ENCODE data around the gene ZBTB7C.

DNA sequence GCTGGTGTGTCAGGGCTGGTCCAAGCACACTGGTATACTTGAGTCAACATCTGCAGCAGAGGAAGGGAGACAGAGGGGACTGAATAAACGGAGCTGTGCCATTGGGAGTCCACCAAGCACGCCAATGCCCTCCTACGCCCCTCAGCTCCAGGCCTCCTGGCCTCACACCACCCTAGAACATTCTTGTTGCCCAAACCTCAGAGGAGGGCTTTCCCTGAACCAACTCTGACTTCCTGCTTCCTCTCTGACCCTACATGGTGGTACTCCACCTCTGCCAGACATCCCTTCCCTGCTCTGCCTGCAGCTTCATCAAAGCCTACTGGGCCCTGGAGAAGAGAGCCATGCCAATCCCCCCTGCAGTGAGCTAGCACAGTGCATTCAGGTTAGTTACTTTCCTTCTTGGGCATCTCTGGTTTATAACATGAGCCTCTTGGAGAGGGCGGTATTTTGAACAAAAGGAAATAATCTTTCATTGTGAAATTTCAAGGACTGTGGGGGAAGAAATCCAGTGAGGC lies 54.4 kb downstream of the ZBTB7C start:
- no peak for TF ChIP-seq EP300 (IDR thresholded peaks at IDR 0.05; ENCODE audit: low read length)
- TF ChIP-seq, protein P1, sequence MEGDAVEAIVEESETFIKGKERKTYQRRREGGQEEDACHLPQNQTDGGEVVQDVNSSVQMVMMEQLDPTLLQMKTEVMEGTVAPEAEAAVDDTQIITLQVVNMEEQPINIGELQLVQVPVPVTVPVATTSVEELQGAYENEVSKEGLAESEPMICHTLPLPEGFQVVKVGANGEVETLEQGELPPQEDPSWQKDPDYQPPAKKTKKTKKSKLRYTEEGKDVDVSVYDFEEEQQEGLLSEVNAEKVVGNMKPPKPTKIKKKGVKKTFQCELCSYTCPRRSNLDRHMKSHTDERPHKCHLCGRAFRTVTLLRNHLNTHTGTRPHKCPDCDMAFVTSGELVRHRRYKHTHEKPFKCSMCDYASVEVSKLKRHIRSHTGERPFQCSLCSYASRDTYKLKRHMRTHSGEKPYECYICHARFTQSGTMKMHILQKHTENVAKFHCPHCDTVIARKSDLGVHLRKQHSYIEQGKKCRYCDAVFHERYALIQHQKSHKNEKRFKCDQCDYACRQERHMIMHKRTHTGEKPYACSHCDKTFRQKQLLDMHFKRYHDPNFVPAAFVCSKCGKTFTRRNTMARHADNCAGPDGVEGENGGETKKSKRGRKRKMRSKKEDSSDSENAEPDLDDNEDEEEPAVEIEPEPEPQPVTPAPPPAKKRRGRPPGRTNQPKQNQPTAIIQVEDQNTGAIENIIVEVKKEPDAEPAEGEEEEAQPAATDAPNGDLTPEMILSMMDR (IDR thresholded peaks at IDR 0.05 in 2 of 3, conservative IDR thresholded peaks at IDR 0.05 in 1 of 3; ENCODE audit: insufficient read depth in 2 of 3, low read depth in 1 of 3, low read length in 3 of 3), result no peak
- TF ChIP-seq GABPA (tag; conservative IDR thresholded peaks at IDR 0.05; ENCODE audit: low read depth), result no peak
- no peak for TF ChIP-seq ZNF134 (CRISPR knock-in tag; conservative IDR thresholded peaks at IDR 0.05)
- TF ChIP-seq KLF13 (tag; IDR thresholded peaks at IDR 0.05; ENCODE audit: borderline replicate concordance, low read depth), result no peak
- TF ChIP-seq, protein P2, sequence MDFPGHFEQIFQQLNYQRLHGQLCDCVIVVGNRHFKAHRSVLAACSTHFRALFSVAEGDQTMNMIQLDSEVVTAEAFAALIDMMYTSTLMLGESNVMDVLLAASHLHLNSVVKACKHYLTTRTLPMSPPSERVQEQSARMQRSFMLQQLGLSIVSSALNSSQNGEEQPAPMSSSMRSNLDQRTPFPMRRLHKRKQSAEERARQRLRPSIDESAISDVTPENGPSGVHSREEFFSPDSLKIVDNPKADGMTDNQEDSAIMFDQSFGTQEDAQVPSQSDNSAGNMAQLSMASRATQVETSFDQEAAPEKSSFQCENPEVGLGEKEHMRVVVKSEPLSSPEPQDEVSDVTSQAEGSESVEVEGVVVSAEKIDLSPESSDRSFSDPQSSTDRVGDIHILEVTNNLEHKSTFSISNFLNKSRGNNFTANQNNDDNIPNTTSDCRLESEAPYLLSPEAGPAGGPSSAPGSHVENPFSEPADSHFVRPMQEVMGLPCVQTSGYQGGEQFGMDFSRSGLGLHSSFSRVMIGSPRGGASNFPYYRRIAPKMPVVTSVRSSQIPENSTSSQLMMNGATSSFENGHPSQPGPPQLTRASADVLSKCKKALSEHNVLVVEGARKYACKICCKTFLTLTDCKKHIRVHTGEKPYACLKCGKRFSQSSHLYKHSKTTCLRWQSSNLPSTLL (IDR thresholded peaks at IDR 0.05), result no peak
- no peak for TF ChIP-seq ZNF253 (CRISPR knock-in tag; conservative IDR thresholded peaks at IDR 0.05)
- TF ChIP-seq FOXM1 (IDR thresholded peaks at IDR 0.05; ENCODE audit: low read depth), result no peak
- no peak for TF ChIP-seq FOXM1 (CRISPR knock-in tag; IDR thresholded peaks at IDR 0.05; ENCODE audit: low read depth)
- TF ChIP-seq POLR2A (conservative IDR thresholded peaks at IDR 0.05), result no peak
- TF ChIP-seq ZNF449 (CRISPR knock-in tag; IDR thresholded peaks at IDR 0.05), result no peak
- no peak for TF ChIP-seq NONO (IDR thresholded peaks at IDR 0.05; ENCODE audit: low read depth in 2 of 2, low read length in 1 of 2)
- TF ChIP-seq, protein P3, sequence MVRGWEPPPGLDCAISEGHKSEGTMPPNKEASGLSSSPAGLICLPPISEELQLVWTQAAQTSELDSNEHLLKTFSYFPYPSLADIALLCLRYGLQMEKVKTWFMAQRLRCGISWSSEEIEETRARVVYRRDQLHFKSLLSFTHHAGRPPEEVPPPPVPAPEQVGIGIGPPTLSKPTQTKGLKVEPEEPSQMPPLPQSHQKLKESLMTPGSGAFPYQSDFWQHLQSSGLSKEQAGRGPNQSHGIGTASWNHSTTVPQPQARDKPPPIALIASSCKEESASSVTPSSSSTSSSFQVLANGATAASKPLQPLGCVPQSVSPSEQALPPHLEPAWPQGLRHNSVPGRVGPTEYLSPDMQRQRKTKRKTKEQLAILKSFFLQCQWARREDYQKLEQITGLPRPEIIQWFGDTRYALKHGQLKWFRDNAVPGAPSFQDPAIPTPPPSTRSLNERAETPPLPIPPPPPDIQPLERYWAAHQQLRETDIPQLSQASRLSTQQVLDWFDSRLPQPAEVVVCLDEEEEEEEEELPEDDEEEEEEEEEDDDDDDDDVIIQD (CRISPR knock-in tag; IDR thresholded peaks at IDR 0.05), result no peak
- TF ChIP-seq FOXK1 (CRISPR knock-in tag; IDR thresholded peaks at IDR 0.05; ENCODE audit: borderline replicate concordance), result no peak
- no peak for TF ChIP-seq CHD1 (IDR thresholded peaks at IDR 0.05; ENCODE audit: low read length)

Data from K562 (cell line).